ENCODE measurements around the gene SCD5. TPM values are rescaled to one million over a fixed set of nuclear protein-coding genes. Genes with fewer than 3 reads are reported as not detected.
"Not testable (repeated sequence)": the region's sequence is repeated elsewhere in the genome, so short reads cannot be mapped to it uniquely, and the experiment has no call there.

SCD5 gene
- total RNA-seq, 6 experiments from 2014 or later, result 0.62 to 1.4 (median 0.96) TPM

GRCh38 chr4:82825425-82825824 is 26.8 kb upstream of the SCD5 start:
- WGBS (ENCODE audit: insufficient coverage, low coverage, low lambda C conversion rate, missing lambda C conversion rate), result 81% methylated on average over 3 of the region's 3 CpGs

GRCh38 chr4:82823062-82823461 is 24.5 kb upstream of the SCD5 start:
- Histone ChIP-seq H3K9me3 (no peaks in the 10 kb centered on the region), H3K27ac (no peak overlapping the region), H3K4me3 (no peak overlapping the region), H3K27me3 (no peaks in the 10 kb centered on the region), H3K4me1 (no peaks in the 10 kb centered on the region), H3K36me3 (peaks cover 9 to 98% (median 54%) of the 10 kb centered on the region in 4 donors)
- no peak for DNase-seq
- 91% methylated on average over 4 of the region's 5 CpGs for WGBS (ENCODE audit: insufficient coverage, low coverage, low lambda C conversion rate, missing lambda C conversion rate)
- intact Hi-C loops (cut with DNase I), result no loop called here
- ATAC-seq, result no peak
- TF ChIP-seq CTCF (IDR thresholded peaks at IDR 0.05) (no peak), POLR2A (IDR thresholded peaks at IDR 0.05) (no peak)

More at GRCh38 chr4:82825425-82825824, 26.8 kb upstream of the SCD5 start:
- Histone ChIP-seq H3K36me3 (peaks cover 9 to 89% (median 52%) of the 10 kb centered on the region in 4 donors), H3K4me3 (no peak overlapping the region), H3K9me3 (no peaks in the 10 kb centered on the region), H3K27ac (no peak overlapping the region), H3K27me3 (no peaks in the 10 kb centered on the region), H3K4me1 (no peaks in the 10 kb centered on the region)
- no peak for ATAC-seq
- TF ChIP-seq CTCF (IDR thresholded peaks at IDR 0.05), result no peak
- no peak for TF ChIP-seq POLR2A (IDR thresholded peaks at IDR 0.05)
- intact Hi-C loops (cut with DNase I), result no loop called here
- DNase-seq, result no peak

GRCh38 chr4:82820689-82821088 is 22.1 kb upstream of the SCD5 start:
- Histone ChIP-seq H3K4me1 (no peaks in the 10 kb centered on the region), H3K27me3 (no peaks in the 10 kb centered on the region), H3K36me3 (peaks cover 4 to 90% (median 48%) of the 10 kb centered on the region in 4 donors), H3K27ac (no peak overlapping the region), H3K9me3 (no peaks in the 10 kb centered on the region), H3K4me3 (no peak overlapping the region)
- 33% methylated on average over 2 of the region's 2 CpGs for WGBS (ENCODE audit: insufficient coverage, low coverage, low lambda C conversion rate, missing lambda C conversion rate)
- ATAC-seq (no peak), DNase-seq (no peak)
- TF ChIP-seq POLR2A (IDR thresholded peaks at IDR 0.05) (no peak), CTCF (IDR thresholded peaks at IDR 0.05) (no peak)
- intact Hi-C loops (cut with DNase I), result no loop called here

- Histone ChIP-seq H3K27me3 (no peaks in the 10 kb centered on the region), H3K27ac (no peak overlapping the region), H3K4me1 (no peaks in the 10 kb centered on the region), H3K36me3 (peaks cover 4 to 72% (median 37%) of the 10 kb centered on the region in 4 donors), H3K9me3 (no peaks in the 10 kb centered on the region), H3K4me3 (no peak overlapping the region)
- intact Hi-C loops (cut with DNase I), result no loop called here
- DNase-seq, result no peak
- no peak for ATAC-seq
- TF ChIP-seq POLR2A (IDR thresholded peaks at IDR 0.05), result no peak
- TF ChIP-seq CTCF (IDR thresholded peaks at IDR 0.05), result no peak
- 86% methylated on average over 2 of the region's 2 CpGs for WGBS (ENCODE audit: insufficient coverage, low coverage, low lambda C conversion rate, missing lambda C conversion rate)
These were observed 20.4 kb upstream of the SCD5 start for GRCh38 chr4:82818664-82819662.

GRCh38 chr4:82816874-82817273 is 18.3 kb upstream of the SCD5 start:
- H3K27me3 ChIP-seq; H3K27ac ChIP-seq; H3K4me3 ChIP-seq; intact Hi-C loops (cut with DNase I); ATAC-seq; H3K9me3 ChIP-seq; DNase-seq; H3K4me1 ChIP-seq: not testable (repeated sequence)
- H3K36me3 ChIP-seq, result peaks cover 0 to 52% (median 22%) of the 10 kb centered on the region in 4 donors
- 94% methylated on average over 4 of the region's 6 CpGs for WGBS (ENCODE audit: insufficient coverage, low coverage, low lambda C conversion rate, missing lambda C conversion rate)

Measured in right lobe of liver (tissue), 6 donors.